CD4-positive, alpha-beta T cell treated with Interleukin-4 for 1 hour (primary cell): ENCODE measurements around the gene PEX5L.
"Not testable (repeated sequence)": the region's sequence is repeated elsewhere in the genome, so short reads cannot be mapped to it uniquely, and the experiment has no call there.

Experiments used
- DNase-seq, 2 donors: peaks; one replicate each; pipeline ENCODE4 v3.0.0-alpha.2; 2020 to 2022

Gene PEX5L

DNA sequence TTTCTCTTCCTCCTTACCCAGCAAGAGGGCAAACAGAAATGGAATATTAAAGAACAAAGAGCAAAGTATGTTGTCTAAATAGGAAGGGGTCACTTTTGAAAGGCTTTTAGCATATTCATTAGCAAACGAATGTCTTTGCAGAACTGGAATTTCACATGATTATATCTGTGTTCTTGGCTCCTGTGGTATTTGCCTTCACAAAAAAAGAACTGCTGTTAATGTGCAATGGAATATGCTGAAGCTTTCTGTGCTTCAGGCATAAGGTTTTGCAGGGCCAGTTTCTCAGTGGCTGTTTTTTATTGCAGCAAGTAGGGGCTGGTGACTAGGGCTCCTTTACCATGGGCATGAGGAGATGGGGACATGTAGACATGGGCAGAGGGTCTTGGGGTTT, 210.5 kb downstream of the PEX5L start:
- DNase-seq = no peak

DNA sequence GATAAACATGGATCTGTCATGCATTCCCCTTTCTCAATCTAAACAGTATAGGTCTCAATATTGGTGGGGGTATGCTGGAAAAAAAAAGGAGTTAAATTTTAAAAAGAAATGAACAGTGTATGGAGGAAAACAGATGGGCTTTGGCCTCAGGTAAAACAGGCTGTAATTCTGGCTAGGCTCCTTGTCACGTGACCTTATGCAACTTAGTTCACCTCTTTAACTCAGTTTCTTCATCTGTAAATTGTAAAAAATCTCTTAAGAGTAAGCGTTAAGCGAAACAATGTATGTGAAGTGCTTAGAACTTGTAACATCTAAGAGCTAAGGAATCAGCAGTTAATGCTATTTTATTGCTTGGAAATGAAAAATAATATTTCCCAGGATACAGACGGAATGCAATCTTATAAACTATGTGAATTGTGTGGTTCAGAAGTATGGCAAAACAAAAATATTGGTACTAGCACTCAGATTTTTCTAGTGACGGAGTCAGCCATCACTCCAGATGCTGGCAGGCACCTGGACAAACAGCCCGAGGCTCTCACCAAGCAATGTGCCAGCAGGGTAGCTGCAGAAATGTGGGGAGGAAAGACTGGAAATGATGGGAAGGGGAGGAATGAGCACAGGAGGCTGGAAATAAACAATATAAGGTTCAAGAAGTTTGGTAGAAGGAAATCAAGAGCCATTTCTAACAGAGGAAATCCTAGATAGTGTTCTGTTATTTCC, 211.1 kb downstream of the PEX5L start:
- DNase-seq = no peak

DNA sequence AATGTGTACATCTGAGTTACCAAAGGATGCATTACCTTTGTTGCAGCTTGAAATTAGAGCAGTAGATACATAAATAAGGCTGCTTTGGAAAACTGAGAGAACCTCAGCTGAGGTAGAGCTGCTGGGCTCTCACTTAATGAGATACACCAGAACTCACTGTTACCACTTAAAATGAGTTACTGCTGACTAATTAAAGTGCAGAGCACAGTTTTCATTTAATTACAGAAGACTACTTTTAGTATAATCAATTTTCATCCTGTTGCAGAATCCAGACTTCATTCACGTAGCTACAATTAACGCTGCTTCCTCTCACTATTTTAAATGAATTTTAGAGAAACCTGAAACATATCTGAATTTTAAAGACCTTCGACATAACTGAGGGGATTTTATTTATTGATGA, 214.4 kb downstream of the PEX5L start:
- no peak for DNase-seq

DNA sequence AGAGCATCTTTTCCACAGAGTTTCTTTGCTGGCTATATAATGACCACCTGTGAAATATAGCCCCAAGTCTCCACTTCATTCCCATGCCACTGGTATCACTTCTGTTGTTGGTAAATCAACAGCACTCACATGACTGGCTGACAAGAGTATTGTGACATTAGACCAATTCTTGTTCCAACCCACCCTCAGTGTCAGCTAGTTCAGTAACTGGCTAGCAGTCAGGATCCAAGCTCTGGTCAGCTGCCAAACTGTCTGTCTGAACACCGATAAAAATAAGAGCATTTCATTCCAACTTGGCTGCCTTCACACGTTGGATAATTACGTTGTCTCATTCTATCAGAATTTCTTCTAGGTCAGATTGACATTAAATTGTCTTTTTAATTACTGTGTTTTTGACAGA, 217.4 kb downstream of the PEX5L start:
- DNase-seq = no peak

DNA sequence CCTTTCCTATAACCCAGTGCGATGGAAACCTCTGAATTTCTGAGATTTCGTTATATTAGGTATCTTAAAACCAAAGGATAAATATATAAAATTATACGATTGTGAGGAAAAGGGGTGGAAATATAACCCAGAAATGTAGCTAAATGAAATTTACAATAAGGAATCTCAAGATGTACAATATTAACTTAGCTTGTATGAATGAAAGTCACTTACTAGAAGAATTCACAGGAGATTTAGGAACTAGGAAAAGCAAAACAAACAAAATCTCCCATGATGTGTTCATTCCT, 224.7 kb downstream of the PEX5L start:
- no peak for DNase-seq

DNA sequence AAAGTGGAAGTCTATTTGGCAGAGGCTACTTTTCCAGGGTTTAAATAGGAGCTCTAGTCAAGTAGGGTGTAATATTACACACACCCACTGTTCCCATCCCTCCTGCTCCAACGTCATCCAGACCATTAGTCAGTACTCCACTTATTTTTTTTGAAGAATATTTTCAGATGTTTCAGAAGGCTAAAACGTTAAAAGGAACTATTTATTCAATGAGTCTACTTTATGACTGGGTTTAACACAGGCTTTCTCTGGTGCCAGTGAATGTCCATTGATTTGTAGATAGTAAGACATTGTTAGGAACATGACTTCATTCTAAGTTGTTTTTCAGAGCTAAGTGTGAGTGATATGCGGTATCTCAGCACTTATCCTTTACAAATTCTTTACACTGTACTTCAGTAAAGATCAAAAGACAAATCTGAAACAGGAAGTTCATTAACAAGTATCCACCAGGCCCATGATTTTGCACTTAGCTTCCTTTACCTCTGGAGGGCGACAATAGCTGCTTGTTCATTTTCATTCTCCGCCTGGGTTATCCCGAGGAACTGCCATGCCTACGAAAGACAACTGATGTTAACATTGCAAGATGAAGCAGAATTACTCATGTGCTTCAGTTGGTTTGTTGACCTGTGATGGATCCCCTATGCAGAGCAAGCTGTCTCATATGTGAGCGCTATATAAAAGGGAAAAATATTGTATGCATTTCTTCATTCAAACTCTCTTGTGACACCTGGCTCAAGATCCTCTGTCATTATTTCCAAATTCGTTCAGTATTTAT, 225.2 kb downstream of the PEX5L start:
- DNase-seq = peak in 1 of 2 donors; percentile 23

DNA sequence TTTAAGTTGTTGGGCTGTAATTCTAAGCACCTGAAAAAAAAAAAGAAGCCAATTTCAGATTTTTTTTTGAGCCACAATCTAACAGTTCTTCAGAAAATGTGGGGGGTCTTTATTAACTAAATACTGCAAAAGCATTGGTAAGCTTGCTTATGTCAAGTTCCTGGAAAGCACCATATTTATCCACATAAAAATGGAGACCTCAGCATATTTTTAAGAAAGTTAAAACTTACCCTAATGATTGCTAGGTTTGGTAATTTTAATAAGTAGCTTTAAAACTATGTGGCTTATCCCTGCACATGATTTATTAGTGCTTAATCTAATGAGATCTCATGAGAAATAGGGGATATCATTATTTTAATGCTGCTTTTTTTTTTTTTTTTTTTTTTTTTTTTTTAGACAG, 227.1 kb downstream of the PEX5L start:
- DNase-seq = no peak

DNA sequence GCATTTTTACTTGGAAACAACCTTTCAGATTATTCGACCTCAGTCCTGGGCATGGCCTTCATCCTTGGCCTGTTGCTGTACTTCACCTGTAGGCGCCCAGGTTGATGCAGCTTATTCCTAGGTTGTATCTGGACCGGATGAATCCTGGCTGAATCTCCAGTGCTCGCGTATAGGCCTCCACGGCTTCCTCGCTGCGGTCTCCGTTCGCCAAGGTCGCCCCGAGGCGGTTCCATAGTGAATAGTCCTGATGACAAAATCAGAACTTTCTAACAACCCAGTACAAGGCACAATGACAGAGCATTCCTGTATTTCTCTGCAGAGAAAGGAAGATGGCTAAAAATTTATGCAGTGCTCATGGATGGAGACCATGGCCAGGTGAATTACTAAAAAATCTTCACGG, 229.1 kb downstream of the PEX5L start:
- DNase-seq = no peak

DNA sequence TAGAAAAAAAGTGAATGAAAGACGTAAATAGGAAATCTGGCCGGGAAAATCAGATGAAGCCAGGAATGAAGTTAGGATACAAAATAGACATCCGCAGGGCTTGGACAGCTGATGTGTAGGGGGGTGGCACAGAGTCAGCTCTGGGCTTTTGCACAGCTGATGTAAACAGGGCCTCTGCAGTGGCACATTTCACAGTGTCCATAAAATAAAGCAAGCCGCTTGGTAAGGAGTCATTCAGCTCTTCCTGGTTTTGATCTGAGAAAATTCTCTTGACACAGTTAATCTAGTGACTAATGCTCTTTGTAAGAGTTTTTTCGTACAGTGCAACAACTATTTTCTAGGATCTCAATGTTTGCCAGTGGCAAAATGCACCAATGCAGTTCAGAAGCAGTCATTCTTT, 230.6 kb downstream of the PEX5L start:
- no peak for DNase-seq

DNA sequence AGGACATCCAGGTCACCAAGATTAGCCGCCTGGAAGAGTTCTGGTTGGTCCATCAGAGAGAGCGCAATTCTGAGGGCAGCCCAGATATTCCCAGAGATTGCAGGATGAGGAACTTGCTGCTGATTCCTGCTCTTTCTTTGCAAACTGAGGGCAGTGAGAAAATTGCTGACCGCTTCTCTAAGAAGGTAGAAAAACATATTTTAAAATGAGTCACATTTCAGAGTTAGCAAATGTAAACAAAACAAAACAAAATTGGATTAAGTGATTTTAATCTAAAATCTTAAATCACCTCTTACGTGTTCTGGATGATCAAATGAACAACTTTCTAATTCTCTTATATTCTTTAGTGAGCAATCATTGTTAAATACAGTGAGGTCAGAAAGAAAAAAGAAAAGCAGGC, 234.9 kb downstream of the PEX5L start:
- no peak for DNase-seq

DNA sequence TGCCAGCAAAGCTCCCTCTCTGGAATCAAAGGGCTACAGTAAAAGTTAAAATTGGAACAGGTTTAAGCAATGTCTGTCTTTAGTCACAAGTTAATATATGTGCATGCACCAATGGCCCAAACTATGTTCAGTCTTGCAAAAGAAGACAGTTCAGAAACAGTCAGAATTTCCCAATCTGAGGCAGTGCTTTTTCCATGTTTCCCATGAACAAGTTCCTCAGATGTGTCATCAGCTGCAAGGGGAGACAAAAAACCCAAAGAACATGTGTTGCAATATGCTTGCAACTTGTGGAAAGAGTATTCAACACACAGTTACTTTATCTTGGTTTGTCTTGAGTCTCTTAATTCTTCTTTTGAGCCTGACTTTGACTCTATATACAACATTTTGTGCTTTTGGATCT, 235.5 kb downstream of the PEX5L start:
- no peak for DNase-seq

DNA sequence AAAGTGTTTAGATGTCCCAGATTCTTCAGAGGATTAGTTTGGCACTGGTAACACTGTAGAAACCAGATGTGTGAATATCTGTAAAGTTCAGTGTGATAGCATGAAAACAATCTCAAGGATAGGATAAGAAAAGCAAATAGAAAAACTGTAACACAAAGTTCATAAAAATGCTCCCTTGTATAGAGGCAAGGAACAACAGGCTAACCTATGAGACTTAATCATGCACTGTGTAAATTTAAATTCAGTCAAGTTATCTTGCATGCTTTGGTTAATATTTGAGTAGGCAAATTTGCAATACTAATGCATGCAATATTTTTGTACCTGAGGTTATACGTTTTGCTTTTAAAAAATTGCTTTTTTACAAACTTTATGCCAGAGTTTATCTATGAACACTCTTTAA, 239.5 kb downstream of the PEX5L start:
- DNase-seq = no peak

DNA sequence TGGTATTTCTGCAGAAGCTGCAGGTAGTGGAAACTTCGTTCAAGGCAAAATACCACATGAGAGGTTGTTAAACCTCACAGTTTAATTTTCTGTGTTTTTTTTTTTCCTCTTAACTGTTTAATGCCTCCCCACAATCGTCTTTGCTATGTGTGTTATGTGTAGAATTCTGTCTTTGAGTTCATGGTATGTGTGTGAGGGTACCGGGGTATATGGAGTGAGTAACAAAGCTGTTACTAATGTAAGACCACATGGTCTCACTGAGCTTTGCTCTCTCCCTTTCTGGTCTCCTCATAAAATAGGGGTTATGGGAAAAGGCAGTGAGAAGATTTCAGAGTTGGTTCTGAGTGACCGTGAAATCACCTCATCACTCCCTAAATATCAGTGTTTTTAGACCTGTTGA, 240.3 kb downstream of the PEX5L start:
- no peak for DNase-seq

DNA sequence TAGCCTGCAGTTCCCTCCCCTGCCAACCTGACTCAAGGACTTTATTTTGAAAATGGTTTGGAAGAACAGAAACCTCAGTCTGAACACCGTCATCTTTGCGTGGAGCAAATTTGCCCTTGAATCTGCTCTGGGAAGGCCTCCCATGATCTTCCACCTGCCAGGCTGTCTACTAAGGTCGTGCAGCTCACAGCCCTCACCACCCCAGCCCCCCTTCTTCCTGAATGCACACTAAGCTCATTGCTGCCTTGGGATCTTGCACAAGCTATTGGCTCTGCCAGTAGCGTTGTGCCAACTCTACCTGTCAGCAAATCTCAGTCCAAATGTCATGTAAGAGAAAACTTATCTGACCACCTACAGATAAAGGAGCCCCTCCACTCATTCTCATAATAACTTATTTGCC, 242.4 kb downstream of the PEX5L start:
- DNase-seq = no peak

DNA sequence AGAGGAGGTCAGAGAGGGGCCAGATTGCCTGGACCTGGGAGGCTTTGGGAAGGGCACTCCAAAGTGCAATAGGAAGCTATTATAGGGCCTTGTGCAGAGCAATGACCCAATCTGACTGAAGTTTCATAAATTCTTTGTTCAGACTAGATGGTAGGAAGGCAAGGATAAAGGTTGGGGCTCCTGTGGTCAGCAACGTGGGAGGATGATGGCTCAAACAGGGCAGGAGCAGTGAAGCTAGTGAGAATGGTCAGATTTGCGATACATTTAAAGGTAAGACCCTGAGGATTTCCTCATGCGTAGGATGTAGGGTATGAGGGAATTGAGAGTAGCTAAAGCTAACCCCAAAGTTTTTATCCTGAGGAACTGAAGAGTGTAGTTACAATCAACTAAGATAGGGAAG, 244.9 kb downstream of the PEX5L start:
- DNase-seq = no peak

DNA sequence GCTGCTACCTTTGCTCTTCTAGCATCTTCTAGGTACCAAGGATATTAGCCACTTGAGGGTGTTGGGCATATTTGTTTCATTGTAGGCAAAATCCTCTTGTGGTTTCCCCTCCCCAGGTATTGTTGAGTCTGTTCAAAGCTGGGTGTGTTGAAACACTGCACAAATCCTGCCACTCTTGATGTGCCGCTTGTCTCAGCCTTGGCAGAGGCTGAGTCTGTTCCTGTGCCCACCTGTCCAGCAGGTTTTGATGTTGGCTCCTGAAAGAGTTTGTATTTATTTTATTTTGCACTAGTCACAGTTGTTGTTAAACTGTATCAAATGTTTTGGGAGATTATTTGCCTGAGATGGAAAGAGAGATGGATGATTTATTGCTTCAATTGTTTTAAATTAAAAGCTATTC, 247.7 kb downstream of the PEX5L start:
- DNase-seq = no peak

DNA sequence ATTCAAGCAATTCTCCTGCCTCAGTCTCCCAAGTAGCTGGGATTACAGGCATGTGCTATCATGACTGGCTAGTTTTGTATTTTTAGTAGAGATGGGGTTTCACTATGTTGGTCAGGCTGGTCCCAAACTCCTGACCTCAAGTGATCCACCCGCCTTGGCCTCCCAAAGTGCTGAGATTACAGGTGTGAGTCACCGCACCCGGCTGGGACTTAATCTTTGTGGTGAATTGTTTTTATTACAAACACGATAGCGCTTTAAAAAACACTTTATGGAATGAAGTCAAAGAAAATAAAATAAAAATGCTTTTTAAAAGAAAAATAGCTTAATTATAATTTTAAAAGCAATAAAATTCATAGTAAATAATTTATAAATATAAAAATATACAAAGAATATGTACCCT, 253.9 kb downstream of the PEX5L start:
- DNase-seq = not testable (repeated sequence)

DNA sequence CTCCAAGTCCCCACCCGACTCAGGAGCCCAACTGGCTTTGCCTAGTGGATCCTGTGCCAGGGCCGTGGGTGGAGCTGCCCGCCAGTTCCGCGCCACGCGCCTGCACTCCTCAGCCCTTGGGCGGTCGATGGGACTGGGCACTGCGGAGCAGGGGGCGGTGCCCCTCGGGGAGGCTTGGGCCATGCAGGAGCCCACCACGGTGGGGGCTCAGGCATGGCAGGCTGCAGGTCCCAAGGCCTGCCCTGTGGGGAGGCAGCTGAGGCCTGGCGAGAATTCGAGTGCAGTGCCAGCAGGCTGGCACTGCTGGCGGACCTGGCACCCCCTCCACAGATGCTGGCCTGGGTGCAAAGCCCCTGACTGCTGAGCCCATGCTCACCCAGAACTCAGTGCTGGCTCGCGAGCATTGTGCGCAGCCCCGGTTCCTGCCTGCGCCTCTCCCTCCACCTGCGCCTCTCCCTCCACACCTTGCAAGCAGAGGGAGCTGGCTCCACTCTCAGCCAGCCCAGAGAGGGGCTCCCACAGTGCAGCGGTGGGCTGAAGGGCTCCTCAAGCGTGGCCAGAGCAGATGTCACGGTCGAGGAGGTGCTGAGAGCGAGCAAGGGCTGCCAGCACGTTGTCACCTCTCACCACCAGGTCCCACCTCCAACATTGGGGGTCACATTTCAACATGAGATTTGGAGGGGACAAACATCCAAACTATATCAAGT, 261.2 kb downstream of the PEX5L start:
- DNase-seq = no peak

DNA sequence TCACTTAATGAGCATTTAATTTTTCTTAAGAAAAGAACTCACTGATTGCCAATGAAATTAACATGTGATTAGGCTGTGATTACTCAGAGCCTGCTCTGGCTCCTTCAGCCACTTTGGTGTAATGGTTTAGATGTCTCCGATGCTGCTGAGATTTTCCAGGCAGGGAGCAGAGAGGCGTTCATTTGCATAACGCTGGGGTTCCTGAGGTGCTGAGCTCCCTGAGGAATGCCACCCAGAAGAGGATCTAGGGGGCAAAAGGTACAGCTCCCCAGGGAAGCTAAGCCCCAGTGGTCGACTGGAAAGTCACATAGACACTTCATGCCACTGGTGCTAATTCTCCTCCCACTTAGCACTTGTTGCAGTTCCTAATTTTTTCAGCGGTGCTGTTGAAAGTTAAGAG, 264.4 kb downstream of the PEX5L start:
- no peak for DNase-seq

DNA sequence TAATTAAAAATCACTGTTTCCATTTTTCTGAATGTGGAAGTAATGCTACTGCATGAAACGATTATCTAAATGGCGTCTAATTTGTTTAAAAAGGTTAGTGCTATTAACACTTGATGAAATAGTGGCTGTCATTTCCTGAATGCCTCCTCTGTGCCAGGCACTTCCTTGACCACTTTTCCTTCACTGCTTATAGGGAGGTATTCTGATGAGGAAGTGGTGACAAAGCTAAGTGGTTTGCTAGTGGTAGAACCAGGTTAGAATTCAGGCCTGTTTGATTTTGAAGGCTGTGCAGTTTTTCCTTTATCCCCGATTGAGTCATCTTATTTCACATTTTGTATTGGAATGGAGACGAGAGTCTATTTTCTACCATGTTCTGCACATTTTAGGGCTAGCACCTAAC, 264.9 kb downstream of the PEX5L start:
- DNase-seq = no peak

DNA sequence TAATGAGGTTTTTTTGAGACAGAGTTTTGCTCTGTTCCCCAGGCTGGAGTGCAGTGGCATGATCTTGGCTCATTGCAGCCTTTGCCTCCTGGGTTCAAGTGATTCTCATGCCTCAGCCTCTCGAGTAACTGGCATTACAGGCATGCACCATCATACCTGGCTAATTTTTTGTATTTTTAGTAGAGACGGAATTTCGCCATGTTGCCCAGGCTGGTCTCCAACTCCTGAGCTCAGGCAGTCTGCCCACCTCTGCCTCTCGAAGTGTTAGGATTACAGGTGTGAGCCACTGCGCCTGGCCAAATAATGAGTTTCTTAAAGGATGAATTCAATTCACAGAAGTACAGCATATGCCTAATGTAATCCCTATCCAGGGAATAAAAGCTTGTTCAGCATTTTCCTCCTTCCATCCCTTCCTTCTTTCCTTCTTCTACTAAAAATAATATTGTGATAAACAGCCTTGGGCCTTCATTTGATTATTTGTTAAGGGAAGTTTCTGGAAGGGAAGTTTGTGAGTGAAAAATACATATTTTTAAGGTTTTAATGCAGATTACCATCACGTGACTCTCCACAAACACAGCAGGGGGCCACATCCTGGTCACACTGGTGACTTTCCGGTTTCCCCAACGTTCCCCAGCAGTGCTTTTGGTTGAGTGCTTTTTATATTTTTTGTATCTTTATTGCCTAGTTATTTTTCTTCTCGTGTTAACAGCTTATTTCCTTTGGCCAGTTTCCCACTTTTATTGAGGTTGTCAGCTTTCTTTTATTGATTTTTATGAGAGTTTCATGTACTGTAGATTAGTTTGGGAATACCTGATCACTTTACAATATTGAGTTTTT, 267.1 kb downstream of the PEX5L start:
- no peak for DNase-seq

DNA sequence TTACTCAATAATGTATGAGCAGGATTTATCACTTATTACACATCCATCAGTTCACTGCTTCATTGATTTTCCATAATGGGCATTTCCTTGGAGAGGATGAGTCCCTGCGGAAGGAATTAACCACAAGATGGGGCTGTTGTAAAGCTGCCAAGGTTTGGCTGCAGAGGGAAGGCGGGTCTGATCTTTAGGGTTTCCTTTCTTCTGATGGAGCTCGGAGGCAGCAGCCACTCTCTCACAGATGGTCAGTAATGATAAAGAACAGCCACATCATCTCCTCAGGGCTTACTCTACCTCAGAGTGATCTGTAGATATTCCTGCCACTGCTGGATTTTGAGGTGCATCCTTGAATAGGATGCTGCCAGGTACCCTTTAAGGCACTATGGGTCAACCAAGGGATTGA, 268.7 kb downstream of the PEX5L start:
- DNase-seq = no peak

DNA sequence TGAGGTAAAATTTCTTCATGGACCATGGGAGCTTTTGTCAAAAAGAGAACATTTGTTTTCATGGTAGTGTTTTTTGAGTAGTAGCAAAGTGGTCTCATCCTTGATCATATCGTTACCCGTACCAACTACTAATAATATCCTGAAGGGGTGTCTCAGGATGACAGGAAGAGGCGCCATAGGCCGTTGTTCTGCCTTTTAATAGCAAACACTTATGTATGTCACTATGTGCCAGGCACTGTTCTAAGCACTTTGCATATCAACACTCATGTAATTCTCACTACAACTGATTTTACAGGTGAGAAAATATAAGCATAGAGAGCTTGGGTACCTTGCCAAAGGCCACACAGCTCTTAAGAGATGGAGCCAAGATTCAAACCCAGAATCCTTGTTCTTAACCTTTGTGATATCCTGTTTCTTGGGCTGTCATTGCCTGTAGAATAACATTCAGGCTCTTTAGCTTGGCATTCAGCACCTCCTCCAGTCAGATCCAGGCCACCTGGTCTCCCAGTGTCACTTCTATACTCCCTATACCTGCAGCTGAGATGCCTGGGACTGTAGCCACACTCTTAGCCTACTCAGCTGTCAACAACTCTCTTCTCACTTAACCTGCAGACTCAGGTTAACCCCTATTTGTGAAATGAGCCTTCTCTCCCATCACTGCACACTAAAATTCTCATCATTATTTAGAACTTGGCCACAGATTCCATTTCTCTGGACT, 270.2 kb downstream of the PEX5L start:
- DNase-seq = no peak
